Measurements from ENCODE around the gene NPAS2. TPM values are rescaled to one million over a fixed set of nuclear protein-coding genes. Genes with fewer than 3 reads are reported as not detected.
A peak's percentile ranks its signal among the peaks of the same experiment; 100 is the strongest.

The NPAS2 gene
- total and polyA plus RNA-seq, 7 donors = 8.5 to 56.2 (median 17.3) TPM

DNA sequence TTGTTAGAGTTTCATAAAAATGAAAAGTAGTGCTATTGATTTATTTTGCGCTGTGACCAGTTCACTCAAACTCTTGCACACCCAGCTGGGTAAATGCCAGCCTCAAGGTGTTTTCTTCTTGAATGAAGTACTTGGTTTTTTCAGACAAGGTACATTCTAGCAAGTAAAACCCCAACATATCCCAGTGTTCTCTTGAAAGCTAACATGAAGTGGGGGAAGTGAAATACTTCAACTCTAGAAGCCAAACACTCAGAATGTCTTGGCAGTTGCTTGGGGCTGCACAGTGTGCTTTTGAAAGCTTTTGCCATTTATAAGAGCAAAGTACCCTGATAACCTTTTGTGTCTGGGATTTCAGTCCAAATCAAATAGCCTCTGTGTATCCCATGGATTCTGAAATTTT lies 13.4 kb downstream of the NPAS2 start:
- Histone ChIP-seq H3K4me1 (peaks cover 19% of the 10 kb centered on the region), H3K27ac (peak overlapping the region; percentile 52)
- ATAC-seq = no peak

DNA sequence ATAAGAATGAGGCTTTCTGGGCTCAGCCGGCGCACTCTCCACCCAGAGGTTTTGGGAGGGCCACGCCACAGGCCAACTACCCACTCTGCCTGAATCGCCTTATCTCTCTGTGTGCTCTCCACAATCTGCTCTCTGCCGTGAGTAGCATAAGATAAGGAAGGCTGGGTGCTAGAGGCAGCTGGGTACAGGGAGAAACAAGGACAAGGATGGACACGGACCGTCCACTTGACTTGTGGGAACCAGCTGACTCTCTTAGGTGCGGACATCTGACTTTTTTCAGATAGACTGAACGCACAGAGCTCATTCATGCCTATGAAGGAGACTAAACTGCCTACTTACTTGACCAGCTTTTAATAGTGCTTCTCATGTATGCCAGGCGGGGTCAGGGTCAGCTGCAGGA lies 14.3 kb downstream of the NPAS2 start:
- intact Hi-C loops (cut with DNase I) = loop anchor here in 1 of 2 donors (5.0 kb wide), 1 partner anchor 103 kb away; no protein-coding TSS in a partner anchor
- Histone ChIP-seq H3K27me3 (ENCODE audit: insufficient read depth in 3 of 3, low read length in 2 of 3) (no peaks in the 10 kb centered on the region), H3K4me3 (no peak overlapping the region), H3K4me1 (peaks cover 19% of the 10 kb centered on the region), H3K36me3 (ENCODE audit: insufficient read depth in 1 of 2, low read depth in 1 of 2) (no peaks in the 10 kb centered on the region), H3K27ac (no peak overlapping the region), H3K9me3 (no peaks in the 10 kb centered on the region)
- 93 to 98% (median 94%) methylated on average over 10 of the region's 10 CpGs for WGBS, 3 donors
- DNase-seq (no peak), ATAC-seq (no peak)
- TF ChIP-seq, protein P1, sequence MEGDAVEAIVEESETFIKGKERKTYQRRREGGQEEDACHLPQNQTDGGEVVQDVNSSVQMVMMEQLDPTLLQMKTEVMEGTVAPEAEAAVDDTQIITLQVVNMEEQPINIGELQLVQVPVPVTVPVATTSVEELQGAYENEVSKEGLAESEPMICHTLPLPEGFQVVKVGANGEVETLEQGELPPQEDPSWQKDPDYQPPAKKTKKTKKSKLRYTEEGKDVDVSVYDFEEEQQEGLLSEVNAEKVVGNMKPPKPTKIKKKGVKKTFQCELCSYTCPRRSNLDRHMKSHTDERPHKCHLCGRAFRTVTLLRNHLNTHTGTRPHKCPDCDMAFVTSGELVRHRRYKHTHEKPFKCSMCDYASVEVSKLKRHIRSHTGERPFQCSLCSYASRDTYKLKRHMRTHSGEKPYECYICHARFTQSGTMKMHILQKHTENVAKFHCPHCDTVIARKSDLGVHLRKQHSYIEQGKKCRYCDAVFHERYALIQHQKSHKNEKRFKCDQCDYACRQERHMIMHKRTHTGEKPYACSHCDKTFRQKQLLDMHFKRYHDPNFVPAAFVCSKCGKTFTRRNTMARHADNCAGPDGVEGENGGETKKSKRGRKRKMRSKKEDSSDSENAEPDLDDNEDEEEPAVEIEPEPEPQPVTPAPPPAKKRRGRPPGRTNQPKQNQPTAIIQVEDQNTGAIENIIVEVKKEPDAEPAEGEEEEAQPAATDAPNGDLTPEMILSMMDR (IDR thresholded peaks at IDR 0.05) = no peak

More for the DNA sequence above, 13.4 kb downstream of the NPAS2 start:
- Histone ChIP-seq H3K27me3 (ENCODE audit: insufficient read depth in 3 of 3, low read length in 2 of 3) (no peaks in the 10 kb centered on the region), H3K4me3 (no peak overlapping the region), H3K9me3 (no peaks in the 10 kb centered on the region), H3K36me3 (ENCODE audit: insufficient read depth in 1 of 2, low read depth in 1 of 2) (no peaks in the 10 kb centered on the region)
- TF ChIP-seq, protein P1 (IDR thresholded peaks at IDR 0.05) = no peak
- 94 to 97% (median 97%) methylated on average over 1 of the region's 1 CpG for WGBS, 3 donors
- no peak for DNase-seq
- intact Hi-C loops (cut with DNase I) = loop anchor here in 1 of 2 donors (5.0 kb wide), 1 partner anchor 104 kb away; no protein-coding TSS in a partner anchor

DNA sequence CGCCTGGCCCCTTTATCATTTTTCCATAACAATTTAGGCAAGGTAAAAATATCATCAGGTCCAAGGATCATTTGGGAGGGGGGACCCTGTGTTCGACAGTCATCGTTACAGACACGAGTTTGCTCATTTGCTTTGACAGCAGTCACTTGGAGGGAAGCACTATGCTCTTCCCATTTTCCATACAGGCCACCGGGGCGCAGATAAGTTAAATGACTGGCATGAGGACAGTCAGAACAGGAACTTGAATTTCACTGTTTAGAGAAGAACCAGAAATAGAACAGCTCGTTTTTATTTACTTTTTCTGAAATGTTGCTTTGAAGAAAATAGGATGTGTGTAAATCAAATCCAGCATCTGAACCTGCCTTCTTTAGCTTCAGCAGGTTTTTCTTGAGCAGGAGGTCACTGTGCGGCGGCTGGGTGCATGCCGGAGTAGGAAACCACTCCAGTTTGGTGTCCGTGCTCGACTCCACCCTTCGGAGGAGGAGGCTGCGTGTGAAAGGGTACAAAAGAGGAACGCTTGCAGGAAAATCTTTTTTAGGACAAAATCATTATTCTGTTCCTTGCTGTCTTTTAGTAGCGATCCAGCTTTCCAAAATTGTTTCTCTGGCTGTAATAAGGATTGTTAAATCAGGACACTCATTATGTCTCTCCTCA lies 15.2 kb downstream of the NPAS2 start:
- 79 to 90% (median 88%) methylated on average over 16 of the region's 16 CpGs for WGBS, 3 donors
- Histone ChIP-seq H3K36me3 (ENCODE audit: insufficient read depth in 1 of 2, low read depth in 1 of 2) (no peaks in the 10 kb centered on the region), H3K27ac (no peak overlapping the region), H3K9me3 (no peaks in the 10 kb centered on the region), H3K4me3 (no peak overlapping the region), H3K4me1 (peaks cover 19% of the 10 kb centered on the region), H3K27me3 (ENCODE audit: insufficient read depth in 3 of 3, low read length in 2 of 3) (no peaks in the 10 kb centered on the region)
- intact Hi-C loops (cut with DNase I) = no loop called here
- ATAC-seq (no peak), DNase-seq (no peak)
- TF ChIP-seq, protein P1 (IDR thresholded peaks at IDR 0.05) = no peak

DNA sequence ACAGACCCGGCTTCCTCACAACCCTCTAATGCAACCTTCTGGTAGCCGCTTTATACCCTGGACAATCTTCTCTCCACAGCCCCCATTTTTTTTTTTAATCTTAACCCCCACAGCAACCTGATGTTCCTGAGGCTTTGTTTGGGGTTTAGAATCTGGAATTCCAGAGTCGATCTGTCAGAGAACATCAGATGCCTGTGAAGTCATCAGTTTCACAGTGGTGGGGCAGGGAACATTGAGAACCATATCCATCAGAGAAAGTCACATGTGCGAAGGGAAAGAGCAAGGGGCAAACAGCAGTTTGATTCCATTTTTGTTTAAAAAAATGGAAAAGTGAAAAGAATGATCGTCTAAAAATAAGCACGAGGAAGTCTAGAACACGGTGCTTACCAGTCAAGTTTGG lies 20.6 kb downstream of the NPAS2 start:
- intact Hi-C loops (cut with DNase I) = no loop called here
- 47 to 77% (median 70%) methylated on average over 7 of the region's 7 CpGs for WGBS, 3 donors
- TF ChIP-seq, protein P1 (IDR thresholded peaks at IDR 0.05) = no peak
- no peaks in the 10 kb centered on the region for H3K9me3 ChIP-seq
- no peak overlapping the region for H3K4me3 ChIP-seq
- no peak for DNase-seq
- peaks cover 12% of the 10 kb centered on the region for H3K4me1 ChIP-seq
- ATAC-seq = no peak
- H3K36me3 ChIP-seq (ENCODE audit: insufficient read depth in 1 of 2, low read depth in 1 of 2) = no peaks in the 10 kb centered on the region
- H3K27ac ChIP-seq = no peak overlapping the region
- no peaks in the 10 kb centered on the region for H3K27me3 ChIP-seq (ENCODE audit: insufficient read depth in 3 of 3, low read length in 2 of 3)
